ENCODE data around the gene KRTAP19-5.
"Not testable (repeated sequence)": the region's sequence is repeated elsewhere in the genome, so short reads cannot be mapped to it uniquely, and the experiment has no call there.

The KRTAP19-5 gene

GRCh38 chr21:30502041-30502440 is at the start of gene KRTAP19-5:
Gene KRTAP19-5, minus strand, starts transcription at chr21:30502141. Its CDS starts 51 bp downstream, at chr21:30502090.
- DNase-seq = no peak

- no peak for DNase-seq
These were observed 39.8 kb upstream of the KRTAP19-5 start, which contains the start of gene KRTAP19-6 for GRCh38 chr21:30541764-30542163. Gene KRTAP19-6, minus strand, starts transcription at chr21:30541864. Its CDS starts 31 bp downstream, at chr21:30541833.

- no peak for DNase-seq
These were observed 16.9 kb upstream of the KRTAP19-5 start for GRCh38 chr21:30518876-30519275.

- no peak for DNase-seq
These were observed 13.7 kb upstream of the KRTAP19-5 start for GRCh38 chr21:30515681-30516080.

GRCh38 chr21:30505621-30506205 is 3.8 kb upstream of the KRTAP19-5 start:
- not testable (repeated sequence) for DNase-seq

- DNase-seq = no peak
These were observed 4.9 kb downstream of the KRTAP19-5 start, which contains the start of gene KRTAP19-4 for GRCh38 chr21:30497065-30497464. Gene KRTAP19-4, minus strand, starts transcription at chr21:30497165. Its CDS starts 55 bp downstream, at chr21:30497110.

- no peak for DNase-seq
These were observed 9.9 kb downstream of the KRTAP19-5 start, which contains the start of gene KRTAP19-3 for GRCh38 chr21:30491963-30492428. Gene KRTAP19-3, minus strand, starts transcription at chr21:30492013. Its CDS starts 56 bp downstream, at chr21:30491957.

GRCh38 chr21:30487336-30487735 is 14.6 kb downstream of the KRTAP19-5 start, which contains the start of gene KRTAP19-2:
Gene KRTAP19-2, minus strand, starts transcription at chr21:30487436. Its CDS starts 88 bp downstream, at chr21:30487348.
- no peak for DNase-seq

- no peak for DNase-seq
These were observed 15.8 kb downstream of the KRTAP19-5 start for GRCh38 chr21:30486180-30486579.

- no peak for DNase-seq
These were observed 19.8 kb downstream of the KRTAP19-5 start for GRCh38 chr21:30482130-30482529.

- no peak for DNase-seq
These were observed 21.8 kb downstream of the KRTAP19-5 start, which contains the start of gene KRTAP19-1 for GRCh38 chr21:30480145-30480544. Gene KRTAP19-1, minus strand, starts transcription at chr21:30480367. Its CDS starts 50 bp downstream, at chr21:30480317.

- no peak for DNase-seq
These were observed 22.7 kb downstream of the KRTAP19-5 start for GRCh38 chr21:30479259-30479658.

- no peak for DNase-seq
These were observed 23.9 kb downstream of the KRTAP19-5 start for GRCh38 chr21:30478004-30478403.

GRCh38 chr21:30468900-30469714 is 32.8 kb downstream of the KRTAP19-5 start:
- DNase-seq = no peak

- peak; percentile 6 for DNase-seq
These were observed 38.2 kb downstream of the KRTAP19-5 start for GRCh38 chr21:30463713-30464112.
